Thymus (tissue), 14 donors: ENCODE measurements around the gene MUC5B. TPM values are rescaled to one million over a fixed set of nuclear protein-coding genes. Genes with fewer than 3 reads are reported as not detected.
"Not testable (repeated sequence)": the region's sequence is repeated elsewhere in the genome, so short reads cannot be mapped to it uniquely, and the experiment has no call there.

ENCODE experiments used
- DNase-seq, 9 donors: peaks; one replicate each; pipeline ENCODE4 v3.0.0-alpha.2; 2013; ENCODE audit warnings: low spot score in 9 of 9, low read depth in 6 of 9, missing footprints in 1 of 9
- H3K27ac ChIP-seq, 2 donors: one replicate each; pipeline ENCODE4 v1.5.1; 2013; ENCODE audit warnings: control low read depth in 1 of 2, low read depth in 1 of 2, low read length in 1 of 2, mild to moderate bottlenecking in 1 of 2, moderate library complexity in 1 of 2
- H3K27me3 ChIP-seq, 2 donors: one replicate each; pipeline ENCODE4 v1.5.1; 2013; ENCODE audit warnings: low read length in 1 of 2; ENCODE audit not compliant: control insufficient read depth in 2 of 2, insufficient read depth in 1 of 2
- H3K36me3 ChIP-seq, 2 donors: one replicate each; pipeline ENCODE4 v1.5.1; 2013; ENCODE audit warnings: low read length in 1 of 2, mild to moderate bottlenecking in 1 of 2, moderate library complexity in 1 of 2; ENCODE audit not compliant: control insufficient read depth in 2 of 2, insufficient read depth in 2 of 2
- H3K4me1 ChIP-seq, 2 donors: one replicate each; pipeline ENCODE4 v1.5.1; 2013; ENCODE audit warnings: low read length in 2 of 2; ENCODE audit not compliant: control insufficient read depth in 2 of 2, insufficient read depth in 2 of 2
- H3K4me3 ChIP-seq, 2 donors: one replicate each; pipeline ENCODE4 v1.5.1; 2013; ENCODE audit warnings: low read length in 2 of 2, control low read depth in 1 of 2, mild to moderate bottlenecking in 1 of 2
- H3K9me3 ChIP-seq, 2 donors: one replicate each; pipeline ENCODE4 v1.5.1; 2013; ENCODE audit warnings: low read length in 1 of 2, mild to moderate bottlenecking in 1 of 2; ENCODE audit not compliant: control insufficient read depth in 2 of 2, insufficient read depth in 1 of 2
- WGBS: extraction: QIAGEN DNeasy Blood & Tissue Kit; methylation state at CpG from one replicate; pipeline ENCODE4 v1.1.7; 2013; 5-methylcytosine and 5-hydroxymethylcytosine counted together
- long read RNA-seq, 10 donors: transcript quantifications; one replicate each; lab custom pipeline, GENCODE V29; 2026
- polyA plus RNA-seq: library from polyadenylated mRNA; stranded (reverse); fragments of 200-250 nt; gene quantifications from one replicate; pipeline ENCODE4 v1.2.3, GENCODE V29; 2013
- total RNA-seq: library from RNA; stranded (reverse); fragments of 120-200 nt; gene quantifications from one replicate; pipeline ENCODE4 v1.2.4, GENCODE V29; 2013
- donor health status: healthy.

Gene MUC5B, protein sequence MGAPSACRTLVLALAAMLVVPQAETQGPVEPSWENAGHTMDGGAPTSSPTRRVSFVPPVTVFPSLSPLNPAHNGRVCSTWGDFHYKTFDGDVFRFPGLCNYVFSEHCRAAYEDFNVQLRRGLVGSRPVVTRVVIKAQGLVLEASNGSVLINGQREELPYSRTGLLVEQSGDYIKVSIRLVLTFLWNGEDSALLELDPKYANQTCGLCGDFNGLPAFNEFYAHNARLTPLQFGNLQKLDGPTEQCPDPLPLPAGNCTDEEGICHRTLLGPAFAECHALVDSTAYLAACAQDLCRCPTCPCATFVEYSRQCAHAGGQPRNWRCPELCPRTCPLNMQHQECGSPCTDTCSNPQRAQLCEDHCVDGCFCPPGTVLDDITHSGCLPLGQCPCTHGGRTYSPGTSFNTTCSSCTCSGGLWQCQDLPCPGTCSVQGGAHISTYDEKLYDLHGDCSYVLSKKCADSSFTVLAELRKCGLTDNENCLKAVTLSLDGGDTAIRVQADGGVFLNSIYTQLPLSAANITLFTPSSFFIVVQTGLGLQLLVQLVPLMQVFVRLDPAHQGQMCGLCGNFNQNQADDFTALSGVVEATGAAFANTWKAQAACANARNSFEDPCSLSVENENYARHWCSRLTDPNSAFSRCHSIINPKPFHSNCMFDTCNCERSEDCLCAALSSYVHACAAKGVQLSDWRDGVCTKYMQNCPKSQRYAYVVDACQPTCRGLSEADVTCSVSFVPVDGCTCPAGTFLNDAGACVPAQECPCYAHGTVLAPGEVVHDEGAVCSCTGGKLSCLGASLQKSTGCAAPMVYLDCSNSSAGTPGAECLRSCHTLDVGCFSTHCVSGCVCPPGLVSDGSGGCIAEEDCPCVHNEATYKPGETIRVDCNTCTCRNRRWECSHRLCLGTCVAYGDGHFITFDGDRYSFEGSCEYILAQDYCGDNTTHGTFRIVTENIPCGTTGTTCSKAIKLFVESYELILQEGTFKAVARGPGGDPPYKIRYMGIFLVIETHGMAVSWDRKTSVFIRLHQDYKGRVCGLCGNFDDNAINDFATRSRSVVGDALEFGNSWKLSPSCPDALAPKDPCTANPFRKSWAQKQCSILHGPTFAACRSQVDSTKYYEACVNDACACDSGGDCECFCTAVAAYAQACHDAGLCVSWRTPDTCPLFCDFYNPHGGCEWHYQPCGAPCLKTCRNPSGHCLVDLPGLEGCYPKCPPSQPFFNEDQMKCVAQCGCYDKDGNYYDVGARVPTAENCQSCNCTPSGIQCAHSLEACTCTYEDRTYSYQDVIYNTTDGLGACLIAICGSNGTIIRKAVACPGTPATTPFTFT (N-terminal part only)
- total RNA-seq (under 0.01 TPM), polyA plus RNA-seq (0.02 TPM)
- long read RNA-seq, donor 1: 0 reads
- long read RNA-seq, donor 2: 0 reads
- long read RNA-seq, donor 3: 0 reads
- long read RNA-seq, donor 4: 0 reads
- long read RNA-seq, donor 5: 0 reads
- long read RNA-seq, donor 6: 0 reads
- long read RNA-seq, donor 7: 0 reads
- long read RNA-seq, donor 8: 0 reads
- long read RNA-seq, donor 9: 0 reads
- long read RNA-seq, donor 10: 0 reads

- Histone ChIP-seq H3K36me3 (no peaks in the 10 kb centered on the region), H3K27me3 (peaks cover 0 to 8% of the 10 kb centered on the region in 2 donors), H3K4me3 (no peak within 1 kb of the TSS), H3K9me3 (no peaks in the 10 kb centered on the region), H3K27ac (no peak within 1 kb of the TSS), H3K4me1 (peaks cover 6 to 17% of the 10 kb centered on the region in 2 donors)
- DNase-seq: no peak
- WGBS: 84% methylated on average over 36 of the region's 36 CpGs
These were observed at the start of gene MUC5B for GRCh38 chr11:1222491-1223345. TSS of gene MUC5B (plus strand) at chr11:1223066. CDS start at chr11:1223124, 58 bp downstream.

DNA sequence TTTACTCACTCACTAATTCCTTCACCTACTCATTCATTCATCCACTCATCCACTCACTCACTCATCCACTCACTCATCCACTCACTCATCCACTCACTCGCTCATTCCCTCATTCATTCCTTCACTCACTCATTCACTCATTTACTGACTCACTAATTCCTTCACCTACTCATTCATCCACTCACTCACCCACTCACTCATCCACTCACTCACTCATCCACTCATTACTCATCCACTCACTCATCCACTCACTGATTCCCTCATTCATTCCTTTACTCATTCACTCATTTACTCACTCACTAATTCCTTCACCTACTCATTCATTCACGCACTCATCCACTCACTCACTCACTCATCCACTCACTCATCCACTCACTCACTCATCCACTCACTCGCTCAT lies 49.5 kb upstream of the MUC5B start:
- peaks cover 0 to 43% of the 10 kb centered on the region in 2 donors for H3K9me3 ChIP-seq
- not testable (repeated sequence) for H3K27me3 ChIP-seq, H3K27ac ChIP-seq, H3K36me3 ChIP-seq, H3K4me3 ChIP-seq, DNase-seq, H3K4me1 ChIP-seq
- WGBS: 99% methylated on average over 2 of the region's 3 CpGs

- no peak for DNase-seq
- Histone ChIP-seq H3K9me3 (peaks cover 1 to 52% of the 10 kb centered on the region in 2 donors), H3K4me1 (no peaks in the 10 kb centered on the region), H3K4me3 (no peak overlapping the region), H3K27me3 (no peaks in the 10 kb centered on the region), H3K36me3 (no peaks in the 10 kb centered on the region), H3K27ac (no peak overlapping the region)
- 92% methylated on average over 39 of the region's 39 CpGs for whole genome bisulfite sequencing
These were observed 48.2 kb upstream of the MUC5B start for GRCh38 chr11:1174441-1175370.

DNA sequence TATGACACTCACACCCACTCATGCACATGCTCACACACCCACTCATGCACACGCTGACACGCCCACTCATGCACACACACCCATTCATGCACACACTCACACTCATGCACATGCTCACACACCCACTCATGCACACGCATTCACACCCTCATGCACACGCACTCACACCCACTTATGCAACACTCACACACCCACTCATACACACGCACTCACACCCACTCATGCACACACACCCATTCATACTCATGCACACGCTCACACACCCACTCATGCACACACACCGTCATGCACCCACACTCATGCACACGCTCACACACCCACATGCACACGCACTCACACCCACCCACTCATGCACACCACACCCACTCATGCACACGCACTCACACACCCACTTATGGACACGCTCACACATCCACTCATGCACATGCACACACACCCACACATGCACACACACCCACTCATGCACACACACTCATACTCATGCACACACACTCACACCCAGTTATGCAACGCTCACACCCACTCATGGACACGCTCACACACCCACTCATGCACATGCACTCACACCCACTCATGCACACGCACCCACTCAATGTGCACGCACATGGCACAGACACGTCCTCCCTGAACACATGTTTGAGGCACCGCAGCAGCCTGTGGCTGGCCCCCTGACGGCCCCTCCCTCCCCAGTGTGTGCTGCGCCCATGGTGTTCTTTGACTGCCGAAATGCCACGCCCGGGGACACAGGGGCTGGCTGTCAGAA lies 47.2 kb upstream of the MUC5B start:
- H3K36me3 ChIP-seq: no peaks in the 10 kb centered on the region
- 84% methylated on average over 22 of the region's 22 CpGs for WGBS
- no peak for DNase-seq
- H3K27ac ChIP-seq: no peak overlapping the region
- H3K27me3 ChIP-seq: no peaks in the 10 kb centered on the region
- H3K4me3 ChIP-seq: no peak overlapping the region
- H3K9me3 ChIP-seq: peaks cover 1 to 61% of the 10 kb centered on the region in 2 donors
- H3K4me1 ChIP-seq: no peaks in the 10 kb centered on the region

DNA sequence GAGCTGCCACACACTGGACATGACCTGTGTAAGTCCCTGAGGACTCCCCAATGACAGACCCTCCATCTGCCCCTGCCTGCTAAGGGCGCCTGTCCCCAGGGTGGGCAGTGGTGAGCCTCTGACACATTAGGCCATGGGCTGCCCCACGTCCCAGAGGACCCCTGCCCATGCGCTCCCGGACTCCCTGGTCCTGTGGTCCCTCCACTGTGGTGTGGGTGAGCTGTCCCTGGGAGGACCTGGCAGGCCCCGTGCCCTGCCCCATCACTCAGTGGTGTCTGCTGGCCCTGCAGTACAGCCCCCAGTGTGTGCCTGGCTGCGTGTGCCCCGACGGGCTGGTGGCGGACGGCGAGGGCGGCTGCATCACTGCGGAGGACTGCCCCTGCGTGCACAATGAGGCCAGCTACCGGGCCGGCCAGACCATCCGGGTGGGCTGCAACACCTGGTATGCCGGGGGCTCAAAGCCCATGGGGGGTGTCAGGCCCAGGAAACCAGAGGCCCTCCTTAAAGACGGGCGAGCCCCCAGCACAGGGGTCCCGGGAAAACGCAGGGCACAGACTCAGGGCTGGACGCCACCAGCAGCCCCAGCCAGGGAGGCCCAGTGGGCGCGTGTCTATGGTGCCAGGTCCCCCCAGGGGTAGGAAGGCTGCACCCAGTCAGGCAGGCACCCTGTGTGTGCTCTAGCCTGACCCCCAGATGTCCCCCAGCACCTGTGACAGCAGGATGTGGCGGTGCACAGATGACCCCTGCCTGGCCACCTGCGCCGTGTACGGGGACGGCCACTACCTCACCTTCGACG lies 46.4 kb upstream of the MUC5B start:
- Histone ChIP-seq H3K27me3 (no peaks in the 10 kb centered on the region), H3K4me1 (no peaks in the 10 kb centered on the region), H3K9me3 (peaks cover 4 to 64% of the 10 kb centered on the region in 2 donors), H3K36me3 (no peaks in the 10 kb centered on the region), H3K4me3 (no peak overlapping the region), H3K27ac (no peak overlapping the region)
- DNase-seq: no peak
- 82% methylated on average over 32 of the region's 32 CpGs for WGBS

GRCh38 chr11:1177020-1177770 lies 45.7 kb upstream of the MUC5B start:
- DNase-seq: no peak
- WGBS: 91% methylated on average over 34 of the region's 34 CpGs
- Histone ChIP-seq H3K4me3 (no peak overlapping the region), H3K27ac (no peak overlapping the region), H3K4me1 (no peaks in the 10 kb centered on the region), H3K36me3 (no peaks in the 10 kb centered on the region), H3K27me3 (no peaks in the 10 kb centered on the region), H3K9me3 (peaks cover 4 to 70% of the 10 kb centered on the region in 2 donors)
